Measurements from ENCODE around the gene SIRPB2. TPM values are rescaled to one million over a fixed set of nuclear protein-coding genes. Genes with fewer than 3 reads are reported as not detected.

Gene SIRPB2
- total RNA-seq, 1 experiment from 2014 or later, result 7.1 TPM

DNA sequence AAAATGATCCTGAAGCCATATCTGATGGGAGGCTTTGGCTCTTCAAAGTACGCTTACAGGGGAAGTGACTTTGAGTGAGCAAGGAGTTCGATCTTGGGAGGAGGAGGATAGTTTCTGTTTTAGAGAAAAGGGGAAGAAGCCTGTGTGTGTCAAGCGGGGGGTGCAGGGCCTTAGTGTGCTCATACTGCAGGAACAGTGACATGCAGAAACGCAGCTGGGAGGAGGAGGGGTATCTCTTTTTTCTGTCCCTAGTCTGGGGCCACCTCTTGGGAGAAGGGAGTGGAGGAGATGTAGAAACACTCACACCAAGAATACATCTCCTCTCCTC lies 46.5 kb upstream of the SIRPB2 start:
- intact Hi-C loops (cut with micrococcal nuclease; ENCODE audit: unreplicated experiment), result no loop called here

DNA sequence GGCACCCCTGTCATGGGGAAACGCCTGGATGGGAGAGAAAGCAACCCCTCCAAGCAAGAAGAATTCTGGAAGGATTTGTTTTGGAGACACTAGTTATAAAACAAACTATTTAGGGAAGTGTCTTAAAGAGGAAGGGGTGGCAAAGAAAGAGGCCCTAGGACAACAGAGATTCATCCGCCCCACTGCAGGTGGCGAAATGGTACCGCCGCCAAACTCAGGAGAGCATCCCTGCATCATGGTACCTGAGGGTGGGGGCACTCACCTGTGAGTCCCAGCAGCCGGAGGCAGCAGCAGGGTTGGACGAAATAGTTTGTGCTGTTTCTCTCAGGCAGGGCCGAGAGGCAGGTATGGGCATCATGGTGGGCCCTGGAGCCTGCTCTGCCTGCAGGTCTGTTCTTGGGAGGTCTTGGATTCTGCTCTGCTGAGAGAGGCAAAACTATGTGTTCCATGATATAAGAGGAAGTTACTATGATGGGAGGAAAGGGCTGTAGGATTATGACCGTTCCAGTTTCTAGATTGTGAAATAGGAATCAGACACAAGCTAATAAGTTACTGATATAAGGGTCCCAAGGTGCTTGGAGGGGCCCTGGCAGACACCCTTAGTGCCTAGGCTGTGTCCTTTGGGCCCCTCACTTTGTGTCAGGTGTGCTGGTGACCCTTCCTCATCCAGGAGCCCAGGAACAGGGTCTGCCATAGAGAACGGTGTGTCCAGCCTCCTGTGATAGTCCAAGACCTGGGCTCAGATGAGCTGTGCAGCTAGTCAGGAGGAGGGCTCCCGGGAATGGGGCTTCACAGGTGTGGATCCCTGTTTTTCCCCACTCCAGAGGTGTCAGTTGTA lies 45.9 kb upstream of the SIRPB2 start:
- Histone ChIP-seq H3K36me3 (ENCODE audit: low read depth) (no peaks in the 10 kb centered on the region), H3K9me2 (ENCODE audit: insufficient read depth) (no peaks in the 10 kb centered on the region), H3K4me1 (replicated peaks; ENCODE audit: insufficient read depth) (no peaks in the 10 kb centered on the region), H3K27ac (no peak overlapping the region), H3K79me2 (ENCODE audit: low read depth) (no peaks in the 10 kb centered on the region), H3K4me3 (no peak overlapping the region), H4K20me1 (ENCODE audit: insufficient read depth) (no peaks in the 10 kb centered on the region), H2AFZ (no peak overlapping the region), H3K9me3 (ENCODE audit: insufficient read depth, low read depth) (0 out of 2 replicates have a peak, but pooled peaks cover 4% of the 10 kb centered on the region), H3K27me3 (ENCODE audit: insufficient read depth, low read depth) (no peaks in the 10 kb centered on the region), H3K4me2 (no peak overlapping the region), H3F3A (ENCODE audit: insufficient read depth, low read depth) (no peaks in the 10 kb centered on the region; the same call in 1 of the 2 replicates)
- ChIA-PET CTCF (no interaction called here), POLR2A (ENCODE audit: unreplicated experiment) (no interaction called here)
- DNase-seq, result no peak
- TF ChIP-seq EZH2 (IDR thresholded peaks at IDR 0.05; ENCODE audit: low read depth), result no peak
- TF ChIP-seq, protein P1, sequence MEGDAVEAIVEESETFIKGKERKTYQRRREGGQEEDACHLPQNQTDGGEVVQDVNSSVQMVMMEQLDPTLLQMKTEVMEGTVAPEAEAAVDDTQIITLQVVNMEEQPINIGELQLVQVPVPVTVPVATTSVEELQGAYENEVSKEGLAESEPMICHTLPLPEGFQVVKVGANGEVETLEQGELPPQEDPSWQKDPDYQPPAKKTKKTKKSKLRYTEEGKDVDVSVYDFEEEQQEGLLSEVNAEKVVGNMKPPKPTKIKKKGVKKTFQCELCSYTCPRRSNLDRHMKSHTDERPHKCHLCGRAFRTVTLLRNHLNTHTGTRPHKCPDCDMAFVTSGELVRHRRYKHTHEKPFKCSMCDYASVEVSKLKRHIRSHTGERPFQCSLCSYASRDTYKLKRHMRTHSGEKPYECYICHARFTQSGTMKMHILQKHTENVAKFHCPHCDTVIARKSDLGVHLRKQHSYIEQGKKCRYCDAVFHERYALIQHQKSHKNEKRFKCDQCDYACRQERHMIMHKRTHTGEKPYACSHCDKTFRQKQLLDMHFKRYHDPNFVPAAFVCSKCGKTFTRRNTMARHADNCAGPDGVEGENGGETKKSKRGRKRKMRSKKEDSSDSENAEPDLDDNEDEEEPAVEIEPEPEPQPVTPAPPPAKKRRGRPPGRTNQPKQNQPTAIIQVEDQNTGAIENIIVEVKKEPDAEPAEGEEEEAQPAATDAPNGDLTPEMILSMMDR (conservative IDR thresholded peaks at IDR 0.05), result no peak
- intact Hi-C loops (cut with micrococcal nuclease; ENCODE audit: unreplicated experiment), result no loop called here
- no TSS peak for BruUV-seq (replicated peaks)

More for the DNA sequence above, 46.5 kb upstream of the SIRPB2 start:
- H3K4me3 ChIP-seq, result no peak overlapping the region
- no peak overlapping the region for H3K4me2 ChIP-seq
- BruUV-seq (replicated peaks), result no TSS peak
- H3K79me2 ChIP-seq (ENCODE audit: low read depth), result no peaks in the 10 kb centered on the region
- no peaks in the 10 kb centered on the region for H3K27me3 ChIP-seq (ENCODE audit: insufficient read depth, low read depth)
- no peak for TF ChIP-seq EZH2 (IDR thresholded peaks at IDR 0.05; ENCODE audit: low read depth)
- TF ChIP-seq, protein P1 (conservative IDR thresholded peaks at IDR 0.05), result no peak
- no peak overlapping the region for H3K27ac ChIP-seq
- H3K36me3 ChIP-seq (ENCODE audit: low read depth), result no peaks in the 10 kb centered on the region
- H3F3A ChIP-seq (ENCODE audit: insufficient read depth, low read depth), result no peaks in the 10 kb centered on the region; the same call in 1 of the 2 replicates
- no peak for DNase-seq
- POLR2A ChIA-PET (ENCODE audit: unreplicated experiment), result no interaction called here
- no peaks in the 10 kb centered on the region for H3K4me1 ChIP-seq (replicated peaks; ENCODE audit: insufficient read depth)
- H3K9me3 ChIP-seq (ENCODE audit: insufficient read depth, low read depth), result 0 out of 2 replicates have a peak, but pooled peaks cover 4% of the 10 kb centered on the region
- H2AFZ ChIP-seq, result no peak overlapping the region
- H3K9me2 ChIP-seq (ENCODE audit: insufficient read depth), result no peaks in the 10 kb centered on the region
- CTCF ChIA-PET, result no interaction called here
- no peaks in the 10 kb centered on the region for H4K20me1 ChIP-seq (ENCODE audit: insufficient read depth)

DNA sequence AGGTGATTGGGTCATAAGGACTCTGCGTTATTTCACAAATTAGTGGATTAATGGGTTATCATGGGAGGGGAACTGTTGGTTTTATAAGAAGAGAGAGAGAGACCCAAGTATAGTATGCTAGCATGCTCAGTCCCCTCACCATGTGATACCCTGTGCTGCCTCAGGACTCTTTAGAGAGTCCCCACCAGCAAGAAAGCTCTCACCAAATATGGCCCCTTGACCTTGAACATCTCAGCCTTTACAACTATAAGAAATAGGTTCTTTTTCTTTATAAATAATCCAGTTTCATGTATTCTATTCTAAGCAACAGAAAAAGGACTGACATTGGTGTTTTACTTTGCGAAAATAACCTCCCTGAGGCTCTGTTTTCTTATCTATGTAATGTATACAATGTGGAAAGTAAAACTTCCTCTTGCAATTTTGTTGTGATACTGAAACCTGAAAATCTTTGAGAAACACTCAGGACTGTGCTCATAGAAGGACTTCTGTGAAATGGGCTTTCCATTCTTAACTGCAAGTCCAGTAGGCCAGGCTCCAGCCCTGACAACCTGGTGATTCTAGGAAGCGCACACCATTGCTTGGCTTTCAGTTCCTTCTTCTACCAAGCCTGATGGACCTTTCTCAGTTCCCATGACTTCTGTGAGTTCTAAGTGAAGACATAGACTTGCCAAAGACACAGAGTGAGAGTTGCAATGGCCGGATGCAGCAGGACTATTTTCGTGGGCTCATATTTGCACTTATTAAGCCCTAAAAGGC lies 44.4 kb upstream of the SIRPB2 start:
- H3K27me3 ChIP-seq (ENCODE audit: insufficient read depth, low read depth), result no peaks in the 10 kb centered on the region
- no peaks in the 10 kb centered on the region for H3K9me2 ChIP-seq (ENCODE audit: insufficient read depth)
- no peak overlapping the region for H2AFZ ChIP-seq
- H3K4me1 ChIP-seq (replicated peaks; ENCODE audit: insufficient read depth), result no peaks in the 10 kb centered on the region
- H3F3A ChIP-seq (ENCODE audit: insufficient read depth, low read depth), result no peaks in the 10 kb centered on the region; the same call in 1 of the 2 replicates
- no peak overlapping the region for H3K4me2 ChIP-seq
- intact Hi-C loops (cut with micrococcal nuclease; ENCODE audit: unreplicated experiment), result no loop called here
- H3K79me2 ChIP-seq (ENCODE audit: low read depth), result no peaks in the 10 kb centered on the region
- H3K9me3 ChIP-seq (ENCODE audit: insufficient read depth, low read depth), result 0 out of 2 replicates have a peak, but pooled peaks cover 4% of the 10 kb centered on the region
- BruUV-seq (replicated peaks), result no TSS peak
- ChIA-PET CTCF (no interaction called here), POLR2A (ENCODE audit: unreplicated experiment) (no interaction called here)
- H3K4me3 ChIP-seq, result no peak overlapping the region
- no peak overlapping the region for H3K27ac ChIP-seq
- no peaks in the 10 kb centered on the region for H4K20me1 ChIP-seq (ENCODE audit: insufficient read depth)
- DNase-seq, result no peak
- TF ChIP-seq EZH2 (IDR thresholded peaks at IDR 0.05; ENCODE audit: low read depth), result no peak
- TF ChIP-seq, protein P1 (conservative IDR thresholded peaks at IDR 0.05), result no peak
- H3K36me3 ChIP-seq (ENCODE audit: low read depth), result no peaks in the 10 kb centered on the region
